ELF-1 (cell line): ENCODE data around the gene CFAP69.
A peak's percentile ranks its signal among the peaks of the same experiment; 100 is the strongest.

Experiments
- DNase-seq: peaks from one replicate; pipeline ENCODE4 v3.0.0-alpha.2; 2016; ENCODE audit warnings: low read depth, low spot score

Gene CFAP69

GRCh38 chr7:90244909-90245851 lies at the start of gene CFAP69:
TSS of gene CFAP69 (plus strand) at chr7:90245174. CDS start at chr7:90245425, 251 bp downstream.
- peak; percentile 93 for DNase-seq

DNA sequence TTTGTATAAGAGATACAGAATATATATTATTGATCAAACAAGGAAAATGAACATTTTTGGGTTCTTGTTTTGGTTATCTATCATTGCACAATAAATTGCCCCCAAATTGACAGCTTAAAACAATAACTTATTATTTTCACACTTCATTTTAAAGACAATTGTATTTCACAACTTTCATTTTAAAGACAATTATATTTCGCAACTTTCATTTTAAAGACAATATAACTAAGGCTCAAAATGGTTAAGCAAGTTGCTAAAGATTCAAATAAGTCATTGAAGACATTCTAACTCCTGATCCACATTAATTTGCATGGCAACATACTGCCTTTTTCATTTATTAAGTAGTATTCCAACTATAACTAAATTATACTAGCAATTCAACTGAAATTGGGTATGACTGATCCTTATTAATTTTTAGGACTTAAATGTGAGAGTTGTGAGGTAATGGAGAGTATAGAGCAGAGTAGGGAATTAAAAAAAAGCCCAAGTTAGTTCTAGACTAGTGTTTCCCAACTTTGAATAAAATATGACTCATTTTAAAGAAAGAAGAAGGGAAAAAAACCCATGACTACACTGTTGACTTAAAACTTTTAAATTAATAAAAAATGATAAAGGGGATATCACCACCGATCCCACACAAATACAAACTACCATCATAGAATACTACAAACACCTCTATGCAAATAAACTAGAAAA lies 43.3 kb upstream of the CFAP69 start:
- no peak for DNase-seq

DNA sequence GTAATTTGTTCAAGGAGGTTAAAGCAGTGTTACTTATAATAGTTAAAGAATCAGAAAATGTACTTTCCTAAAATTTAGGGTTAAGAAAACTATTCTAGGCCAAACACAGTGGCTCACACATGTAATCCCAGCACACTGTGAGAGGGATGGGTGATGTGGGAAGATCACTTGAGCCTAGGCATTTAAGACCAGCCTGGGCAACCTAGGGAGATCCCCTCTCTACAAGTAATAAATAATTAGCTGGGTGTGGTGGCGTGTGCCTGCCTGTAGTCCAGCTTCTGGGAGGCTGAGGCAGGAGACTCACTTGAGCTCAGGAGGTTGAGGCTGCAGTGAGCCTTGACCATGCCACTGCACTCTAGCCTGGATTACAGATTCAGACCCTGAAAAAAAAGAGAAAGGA lies 37.0 kb upstream of the CFAP69 start:
- DNase-seq: no peak

DNA sequence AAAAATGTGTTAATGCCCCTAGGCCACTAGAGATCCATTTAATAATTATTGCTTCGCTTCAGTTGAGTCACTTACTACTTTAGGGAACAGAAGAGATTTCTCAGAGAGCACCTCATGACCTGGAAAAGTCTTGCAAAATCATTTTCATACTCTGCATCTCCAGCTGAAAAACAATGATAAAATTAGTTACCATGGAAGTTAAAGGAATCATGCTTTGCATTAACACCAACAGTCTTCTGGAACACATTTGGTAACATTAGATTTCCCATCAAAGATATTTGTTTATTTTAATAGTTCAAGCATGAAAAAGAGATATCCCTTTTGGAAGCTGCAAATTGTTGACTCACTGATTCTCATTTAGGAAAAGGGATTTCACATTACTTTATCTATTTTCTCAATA lies 35.2 kb upstream of the CFAP69 start:
- DNase-seq: no peak

- no peak for DNase-seq
Observed at GRCh38 chr7:90210475-90210874, 34.5 kb upstream of the CFAP69 start.

DNA sequence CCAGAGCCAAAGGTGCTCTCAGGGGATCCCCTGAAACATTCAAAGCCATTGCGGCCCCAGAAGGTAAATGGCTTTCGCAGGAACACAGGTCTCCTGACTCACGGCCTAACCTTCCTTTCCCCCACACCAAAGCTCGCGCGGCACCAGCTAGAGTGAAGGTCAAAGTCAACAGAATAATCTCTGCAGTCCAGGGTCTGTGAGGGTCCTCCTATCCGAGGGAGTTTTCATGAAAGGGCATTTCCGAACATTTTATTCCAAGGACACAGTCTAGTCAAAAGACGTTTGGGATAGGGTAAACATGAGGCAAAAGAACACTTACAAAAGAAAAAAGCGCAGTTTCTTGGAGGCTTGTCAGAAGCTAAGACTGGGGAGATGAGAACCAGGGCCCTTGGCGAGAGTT lies 34.0 kb upstream of the CFAP69 start:
- DNase-seq: no peak

GRCh38 chr7:90211391-90212148 lies 33.4 kb upstream of the CFAP69 start, which contains the start of gene STEAP2:
TSS of gene STEAP2 (plus strand) at chr7:90211740. CDS start at chr7:90225083, 13,343 bp downstream.
- peak; percentile 90 for DNase-seq

GRCh38 chr7:90212149-90212495 lies 32.9 kb upstream of the CFAP69 start:
- no peak for DNase-seq

DNA sequence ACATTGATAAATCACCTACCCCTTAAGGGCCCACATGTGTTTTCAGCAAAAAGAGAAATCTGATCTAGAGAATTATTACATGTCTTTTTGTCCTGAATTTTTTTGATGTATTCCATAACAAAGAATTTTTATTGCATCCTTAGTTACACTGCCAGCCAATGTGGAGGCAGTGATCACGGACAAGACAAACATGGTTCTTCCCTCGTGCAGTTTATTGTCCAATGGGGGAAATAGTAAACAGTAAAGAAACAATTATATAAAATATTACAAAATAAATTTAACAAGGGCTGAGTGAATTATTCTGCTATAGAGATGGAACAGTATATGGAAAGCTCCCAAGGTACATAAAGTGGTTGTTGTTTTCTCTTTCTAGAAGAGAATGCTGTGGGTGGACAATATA lies 31.5 kb upstream of the CFAP69 start:
- no peak for DNase-seq

DNA sequence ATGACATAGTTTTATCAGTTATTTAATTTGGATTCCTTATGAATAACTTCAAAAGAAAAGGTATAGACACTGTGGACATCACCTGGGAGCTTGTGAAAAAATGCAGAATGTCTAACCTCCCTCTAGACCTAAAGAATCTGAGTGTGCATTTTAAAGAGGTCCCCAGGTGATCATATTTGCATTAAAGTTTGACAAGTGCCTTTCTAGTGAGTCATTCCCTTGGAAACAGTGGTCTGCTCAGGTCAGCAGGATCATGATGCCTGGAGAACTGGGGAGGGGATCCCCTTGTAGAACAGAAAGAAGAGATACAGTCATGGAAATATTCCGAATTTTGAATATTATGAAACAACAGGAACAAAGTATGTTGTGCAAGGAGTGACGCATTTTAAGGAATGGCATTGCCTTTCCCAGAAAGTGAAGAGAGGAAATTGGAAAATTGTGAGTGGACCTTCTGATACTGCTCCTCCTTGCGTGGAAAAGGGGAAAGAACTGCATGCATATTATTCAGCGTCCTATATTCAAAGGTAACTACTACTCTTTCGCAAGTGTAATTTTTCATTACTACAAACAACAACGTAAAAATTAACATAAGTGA lies 28.8 kb upstream of the CFAP69 start:
- no peak for DNase-seq

GRCh38 chr7:90216771-90217170 lies 28.2 kb upstream of the CFAP69 start:
- DNase-seq: no peak

DNA sequence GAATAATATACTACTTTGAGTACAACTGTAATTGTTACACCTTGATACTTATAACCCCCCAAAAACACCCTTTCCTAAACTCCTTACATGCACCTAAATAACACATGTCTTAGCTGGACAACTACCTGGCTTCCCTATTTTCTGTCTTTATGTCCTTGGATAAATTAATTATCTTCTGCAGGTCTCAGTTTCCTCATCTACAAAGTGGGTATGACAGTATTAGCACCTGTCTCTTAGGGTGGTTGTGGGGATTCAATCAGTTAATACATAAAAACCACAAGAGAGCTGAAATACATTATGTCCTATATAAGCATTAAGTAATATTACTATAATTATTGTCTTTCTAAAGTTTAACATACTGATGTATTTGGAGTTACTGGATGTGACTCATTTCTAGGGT lies 22.6 kb upstream of the CFAP69 start:
- DNase-seq: no peak

- no peak for DNase-seq
Observed at GRCh38 chr7:90222811-90223725, 21.9 kb upstream of the CFAP69 start.

- DNase-seq: peak; percentile 35
Observed at GRCh38 chr7:90224195-90224594, 20.8 kb upstream of the CFAP69 start.

- no peak for DNase-seq
Observed at GRCh38 chr7:90225181-90225580, 19.8 kb upstream of the CFAP69 start.

DNA sequence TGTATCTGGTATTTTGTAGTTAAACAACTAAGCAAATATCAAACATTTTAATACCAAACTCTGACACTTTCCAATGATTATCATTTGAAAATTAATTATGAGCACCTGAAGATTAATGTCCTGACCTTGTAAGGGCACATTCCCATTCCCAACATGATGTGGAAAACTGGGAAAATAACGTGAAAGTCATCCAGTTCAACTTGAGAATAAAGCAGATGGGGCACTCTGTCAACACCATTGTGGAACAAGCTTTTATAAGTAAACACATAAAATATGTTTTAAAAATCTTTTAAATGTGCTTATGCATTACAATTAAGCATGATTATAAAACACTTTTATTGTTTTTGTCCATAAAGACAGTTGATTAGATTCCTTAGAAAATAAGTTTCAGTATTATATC lies 19.4 kb upstream of the CFAP69 start:
- DNase-seq: no peak

DNA sequence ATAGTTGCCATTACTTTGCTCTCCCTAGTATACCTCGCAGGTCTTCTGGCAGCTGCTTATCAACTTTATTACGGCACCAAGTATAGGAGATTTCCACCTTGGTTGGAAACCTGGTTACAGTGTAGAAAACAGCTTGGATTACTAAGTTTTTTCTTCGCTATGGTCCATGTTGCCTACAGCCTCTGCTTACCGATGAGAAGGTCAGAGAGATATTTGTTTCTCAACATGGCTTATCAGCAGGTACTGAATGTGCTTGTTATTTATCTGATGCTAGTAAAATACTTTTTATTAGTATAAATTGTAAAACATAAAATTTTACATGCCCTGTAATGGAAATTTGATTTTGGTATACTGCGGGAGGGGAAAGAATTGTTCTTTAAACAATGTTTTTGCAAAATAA lies 17.7 kb upstream of the CFAP69 start:
- no peak for DNase-seq

- no peak for DNase-seq
Observed at GRCh38 chr7:90229682-90230081, 15.3 kb upstream of the CFAP69 start.

DNA sequence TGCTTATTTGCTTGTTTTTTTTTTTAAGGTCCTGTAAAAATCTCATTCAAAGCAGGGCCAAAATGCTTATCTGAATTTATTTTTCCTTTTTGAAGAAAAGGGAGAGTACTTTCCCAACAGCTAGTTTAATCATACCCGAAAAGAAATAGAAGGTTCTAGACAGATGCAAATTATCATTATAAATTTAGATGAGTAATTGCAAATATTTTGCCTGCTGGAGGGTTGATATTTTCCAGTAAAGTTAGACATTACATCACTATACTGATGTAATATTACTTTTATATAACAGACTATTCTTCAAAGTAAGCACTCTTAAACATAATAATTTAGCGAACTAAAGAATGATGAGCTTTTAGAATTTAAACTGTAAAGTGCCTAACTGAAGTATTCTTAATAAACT lies 14.1 kb upstream of the CFAP69 start:
- no peak for DNase-seq

GRCh38 chr7:90231304-90231703 lies 13.7 kb upstream of the CFAP69 start:
- DNase-seq: no peak

GRCh38 chr7:90232430-90232829 lies 12.5 kb upstream of the CFAP69 start:
- no peak for DNase-seq
